HFF-Myc (cell line): ENCODE results near the gene IFNGR2.
"Not testable (repeated sequence)": the region's sequence is repeated elsewhere in the genome, so short reads cannot be mapped to it uniquely, and the experiment has no call there.

ENCODE experiments used
- DNase-seq: peaks from one replicate; pipeline ENCODE4 v3.0.0-alpha.2; 2011; ENCODE audit warnings: low read depth; ENCODE audit errors: extremely low read depth
- H3K4me3 ChIP-seq: replicated peaks from 2 replicates; pipeline ENCODE4 v1.5.1; 2011; ENCODE audit warnings: low read depth, mild to moderate bottlenecking, control low read depth, low read length
- TF ChIP-seq, protein P1 (sequence below): IDR thresholded peaks from 2 replicates; pipeline ENCODE4 v1.5.1; 2012; ENCODE audit warnings: mild to moderate bottlenecking, low read depth, low read length, control low read depth; ENCODE audit errors: missing control alignments

IFNGR2 gene

GRCh38 chr21:33451634-33452071 is 48.4 kb downstream of the IFNGR2 start:
- no peak for DNase-seq
- TF ChIP-seq, protein P1, sequence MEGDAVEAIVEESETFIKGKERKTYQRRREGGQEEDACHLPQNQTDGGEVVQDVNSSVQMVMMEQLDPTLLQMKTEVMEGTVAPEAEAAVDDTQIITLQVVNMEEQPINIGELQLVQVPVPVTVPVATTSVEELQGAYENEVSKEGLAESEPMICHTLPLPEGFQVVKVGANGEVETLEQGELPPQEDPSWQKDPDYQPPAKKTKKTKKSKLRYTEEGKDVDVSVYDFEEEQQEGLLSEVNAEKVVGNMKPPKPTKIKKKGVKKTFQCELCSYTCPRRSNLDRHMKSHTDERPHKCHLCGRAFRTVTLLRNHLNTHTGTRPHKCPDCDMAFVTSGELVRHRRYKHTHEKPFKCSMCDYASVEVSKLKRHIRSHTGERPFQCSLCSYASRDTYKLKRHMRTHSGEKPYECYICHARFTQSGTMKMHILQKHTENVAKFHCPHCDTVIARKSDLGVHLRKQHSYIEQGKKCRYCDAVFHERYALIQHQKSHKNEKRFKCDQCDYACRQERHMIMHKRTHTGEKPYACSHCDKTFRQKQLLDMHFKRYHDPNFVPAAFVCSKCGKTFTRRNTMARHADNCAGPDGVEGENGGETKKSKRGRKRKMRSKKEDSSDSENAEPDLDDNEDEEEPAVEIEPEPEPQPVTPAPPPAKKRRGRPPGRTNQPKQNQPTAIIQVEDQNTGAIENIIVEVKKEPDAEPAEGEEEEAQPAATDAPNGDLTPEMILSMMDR: no peak
- no peak overlapping the region for H3K4me3 ChIP-seq

GRCh38 chr21:33452362-33452761 is 49.1 kb downstream of the IFNGR2 start:
- H3K4me3 ChIP-seq: no peak overlapping the region
- TF ChIP-seq, protein P1: no peak
- DNase-seq: no peak

DNA sequence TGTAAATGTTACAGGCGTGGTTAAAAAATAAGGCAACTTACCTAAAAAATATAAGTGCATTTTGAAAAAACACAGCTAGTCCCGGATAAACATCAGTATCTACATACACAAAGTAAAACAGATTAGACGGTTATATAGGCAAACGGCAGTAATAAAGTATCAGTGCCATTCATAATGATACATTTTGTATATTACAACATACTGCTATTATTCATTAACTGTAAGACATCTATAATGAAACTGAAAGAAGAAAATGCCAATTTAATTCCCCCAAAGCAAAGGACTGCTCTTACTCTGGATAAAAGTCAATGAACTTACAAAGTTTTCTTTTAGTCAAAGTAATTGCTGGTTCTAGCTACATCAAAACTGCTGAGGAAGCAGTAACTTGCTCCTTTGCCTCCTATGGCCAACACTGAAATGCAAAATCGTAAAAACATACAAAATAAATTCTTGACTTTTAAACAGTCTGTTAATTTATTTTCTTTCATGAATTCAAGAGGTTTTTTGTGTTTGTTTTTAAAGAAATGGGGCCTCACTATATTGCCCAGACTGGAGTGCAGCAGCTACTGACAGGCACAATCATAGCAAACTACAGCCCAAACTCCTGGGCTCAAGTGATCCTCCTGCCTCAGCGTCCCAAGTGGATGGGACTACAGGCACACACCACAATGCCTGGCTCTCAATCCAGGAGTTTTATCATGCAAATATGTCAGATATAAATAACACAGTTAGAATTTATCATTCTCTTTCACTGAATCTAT is 52.7 kb downstream of the IFNGR2 start:
- TF ChIP-seq, protein P1: no peak
- DNase-seq: no peak
- H3K4me3 ChIP-seq: no peak overlapping the region

GRCh38 chr21:33458861-33459260 is 55.6 kb downstream of the IFNGR2 start:
- TF ChIP-seq, protein P1: no peak
- DNase-seq: no peak
- no peak overlapping the region for H3K4me3 ChIP-seq

DNA sequence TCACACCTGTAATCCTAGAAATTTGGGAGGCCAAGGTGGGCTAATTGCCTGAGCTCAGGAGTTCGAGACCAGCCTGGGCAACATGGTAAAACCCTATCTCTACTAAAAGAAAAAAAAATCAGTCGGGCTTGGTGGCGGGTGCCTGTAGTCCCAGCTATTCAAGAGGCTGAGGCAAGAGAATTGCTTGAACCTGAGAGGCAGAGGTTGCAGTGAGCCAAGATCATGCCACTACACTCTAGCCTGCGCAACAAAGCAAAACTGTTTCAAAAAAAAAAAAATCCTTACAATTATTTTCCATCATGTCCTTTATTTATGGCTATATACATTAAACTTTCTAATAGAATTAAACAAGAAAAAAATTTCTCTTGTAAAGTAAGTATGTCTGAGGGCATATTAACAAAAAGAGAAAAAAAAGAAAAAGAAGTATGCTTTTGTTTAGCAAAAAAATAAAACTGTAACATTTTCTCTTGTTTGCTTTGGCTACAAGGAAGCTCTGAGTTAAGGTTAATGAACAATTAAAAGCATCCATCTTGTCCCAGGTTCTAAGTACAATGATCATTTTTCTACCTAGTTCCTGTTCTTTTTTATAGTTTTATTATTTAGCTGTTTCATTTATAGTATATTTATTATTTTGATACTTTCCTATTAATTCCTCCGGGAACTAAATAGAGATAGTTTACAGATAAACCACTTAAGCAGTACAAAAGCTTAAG is 58.5 kb downstream of the IFNGR2 start:
- TF ChIP-seq, protein P1: no peak
- DNase-seq: no peak
- no peak overlapping the region for H3K4me3 ChIP-seq

GRCh38 chr21:33469183-33469582 is 66.0 kb downstream of the IFNGR2 start:
- not testable (repeated sequence) for DNase-seq, H3K4me3 ChIP-seq

GRCh38 chr21:33470701-33471100 is 67.5 kb downstream of the IFNGR2 start:
- H3K4me3 ChIP-seq: no peak overlapping the region
- TF ChIP-seq, protein P1: no peak
- DNase-seq: no peak
